DND-41 (cell line): ENCODE measurements around the gene TFF3.

Source experiments
- EZH2 ChIP-seq: IDR thresholded peaks from 3 replicates; pipeline ENCODE4 v1.6.1; 2012; ENCODE audit warnings: borderline replicate concordance, low read depth, mild to moderate bottlenecking, moderate library complexity, low read length, inconsistent platforms; ENCODE audit not compliant: severe bottlenecking
- TF ChIP-seq, protein P1 (sequence below): IDR thresholded peaks from 2 replicates; pipeline ENCODE4 v1.5.1; 2012; ENCODE audit warnings: borderline replicate concordance, low read length, moderate library complexity, mild to moderate bottlenecking; ENCODE audit not compliant: poor library complexity, severe bottlenecking; ENCODE audit errors: extremely low read depth

DNA sequence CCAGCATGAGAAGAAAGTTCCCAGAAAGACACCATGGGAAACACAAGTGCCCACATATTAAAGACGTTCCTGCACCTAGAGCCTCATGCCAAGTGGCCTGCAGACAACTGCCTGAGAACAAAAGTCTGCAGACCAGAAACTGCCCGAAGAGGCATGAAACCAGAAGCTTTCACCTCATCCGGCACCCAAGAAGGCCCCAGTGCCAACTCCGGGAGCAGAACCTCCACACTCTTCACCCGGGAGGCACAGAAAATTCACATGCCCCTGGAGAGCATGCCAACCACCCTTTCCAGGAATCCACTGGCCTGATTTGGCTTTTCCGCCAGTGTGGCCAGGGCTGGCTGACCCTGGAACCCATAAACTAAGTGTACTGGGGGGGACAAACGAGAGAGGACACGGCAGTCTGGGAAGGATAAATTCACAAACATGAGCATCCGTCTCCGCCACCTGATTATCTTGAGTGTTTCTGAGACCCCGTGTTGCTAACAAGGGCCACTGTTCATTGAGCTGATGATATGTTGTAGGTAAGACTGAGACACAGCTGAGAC is 28.8 kb upstream of the TFF3 start:
- TF ChIP-seq, protein P1, sequence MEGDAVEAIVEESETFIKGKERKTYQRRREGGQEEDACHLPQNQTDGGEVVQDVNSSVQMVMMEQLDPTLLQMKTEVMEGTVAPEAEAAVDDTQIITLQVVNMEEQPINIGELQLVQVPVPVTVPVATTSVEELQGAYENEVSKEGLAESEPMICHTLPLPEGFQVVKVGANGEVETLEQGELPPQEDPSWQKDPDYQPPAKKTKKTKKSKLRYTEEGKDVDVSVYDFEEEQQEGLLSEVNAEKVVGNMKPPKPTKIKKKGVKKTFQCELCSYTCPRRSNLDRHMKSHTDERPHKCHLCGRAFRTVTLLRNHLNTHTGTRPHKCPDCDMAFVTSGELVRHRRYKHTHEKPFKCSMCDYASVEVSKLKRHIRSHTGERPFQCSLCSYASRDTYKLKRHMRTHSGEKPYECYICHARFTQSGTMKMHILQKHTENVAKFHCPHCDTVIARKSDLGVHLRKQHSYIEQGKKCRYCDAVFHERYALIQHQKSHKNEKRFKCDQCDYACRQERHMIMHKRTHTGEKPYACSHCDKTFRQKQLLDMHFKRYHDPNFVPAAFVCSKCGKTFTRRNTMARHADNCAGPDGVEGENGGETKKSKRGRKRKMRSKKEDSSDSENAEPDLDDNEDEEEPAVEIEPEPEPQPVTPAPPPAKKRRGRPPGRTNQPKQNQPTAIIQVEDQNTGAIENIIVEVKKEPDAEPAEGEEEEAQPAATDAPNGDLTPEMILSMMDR, result no peak
- TF ChIP-seq EZH2, result no peak
